MCF 10A (cell line): ENCODE data around the gene BRINP3. TPM values are rescaled to one million over a fixed set of nuclear protein-coding genes. Genes with fewer than 3 reads are reported as not detected.
A peak's percentile ranks its signal among the peaks of the same experiment; 100 is the strongest.

Source experiments
- BruUV-seq: library from RNA; stranded (reverse); fragments of 400-500 nt; replicated peaks from 2 replicates; lab custom pipeline; 2021; lab: Mats Ljungman, UMichigan
- CTCF ChIA-PET: fragments of 300-600 bp; sonication (Branson Sonifier 250); formaldehyde crosslinking; extraction: SDS; loops from one replicate; lab custom pipeline; 2021; ENCODE audit warnings: antibody characterized with exemption, inconsistent platforms; lab: Yijun Ruan, JAX
- POLR2A ChIA-PET: fragments of 300-600, 350-650 bp; sonication (Branson Sonifier 250); formaldehyde crosslinking; extraction: SDS; loops from one replicate; lab custom pipeline; 2020; ENCODE audit warnings: antibody characterized with exemption, inconsistent platforms; lab: Yijun Ruan, JAX
- DNase-seq: peaks from one replicate; pipeline ENCODE4 v3.0.0-alpha.2; 2018; ENCODE audit not compliant: unreplicated experiment
- H3K27ac Mint-ChIP-seq: one replicate; pipeline ENCODE4 v1.8.0; 2022; ENCODE audit warnings: mild to moderate bottlenecking, low read depth, mixed read lengths; ENCODE audit not compliant: unreplicated experiment
- H3K27me3 Mint-ChIP-seq: one replicate; pipeline ENCODE4 v1.8.0; 2022; ENCODE audit warnings: mixed read lengths; ENCODE audit not compliant: insufficient read depth, unreplicated experiment
- H3K36me3 Mint-ChIP-seq: one replicate; pipeline ENCODE4 v1.8.0; 2022; ENCODE audit warnings: mild to moderate bottlenecking, moderate library complexity, mixed read lengths; ENCODE audit not compliant: insufficient read depth, unreplicated experiment
- H3K4me1 Mint-ChIP-seq: one replicate; pipeline ENCODE4 v1.8.0; 2022; ENCODE audit warnings: mixed read lengths; ENCODE audit not compliant: insufficient read depth, unreplicated experiment
- H3K4me3 Mint-ChIP-seq: one replicate; pipeline ENCODE4 v1.8.0; 2022; ENCODE audit warnings: mild to moderate bottlenecking, moderate library complexity, mixed read lengths; ENCODE audit not compliant: unreplicated experiment
- H3K9me3 Mint-ChIP-seq: one replicate; pipeline ENCODE4 v1.8.0; 2022; ENCODE audit warnings: mixed read lengths; ENCODE audit not compliant: unreplicated experiment
- intact Hi-C: fragments of 100-400 bp; cut with micrococcal nuclease; formaldehyde crosslinking; loops from 2 replicates; pipeline ENCODE4 v1.14.1; 2022
- total RNA-seq: library from RNA; stranded (reverse); gene quantifications from 2 replicates; pipeline ENCODE4 v1.2.3, GENCODE V29; 2022
- TF ChIP-seq, protein P1 (sequence below): fragments of 200-600 bp; IDR thresholded peaks from one replicate; pipeline ENCODE4 v1.8.0; 2022; ENCODE audit warnings: antibody characterized with exemption, mild to moderate bottlenecking; ENCODE audit not compliant: unreplicated experiment

BRINP3 gene
- total RNA-seq, 1 experiment from 2014 or later: 0.26 TPM

DNA sequence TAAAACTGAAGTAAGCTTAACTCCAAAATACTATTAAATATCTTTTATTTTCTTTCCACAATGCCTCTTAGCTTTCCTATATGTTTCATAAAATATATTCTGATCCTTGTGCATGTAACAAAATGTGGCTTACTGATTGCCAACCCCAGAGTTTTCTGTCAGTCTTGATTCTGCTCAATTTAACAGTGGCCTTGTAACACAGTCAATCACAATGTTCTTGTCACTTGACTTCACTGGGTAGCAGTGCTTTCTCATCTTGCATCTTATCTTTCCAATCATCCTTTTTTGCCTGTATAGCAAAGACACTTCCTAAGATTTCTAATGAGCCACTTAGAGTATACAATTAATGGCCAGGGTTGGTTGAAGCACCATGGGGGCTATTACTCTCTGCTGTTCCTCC, 19.9 kb upstream of the BRINP3 start:
- Mint-ChIP-seq H3K27me3 (no peaks in the 10 kb centered on the region), H3K27ac (no peak overlapping the region), H3K9me3 (no peaks in the 10 kb centered on the region), H3K36me3 (no peaks in the 10 kb centered on the region), H3K4me3 (no peak overlapping the region), H3K4me1 (peaks cover 10% of the 10 kb centered on the region)
- intact Hi-C loops: no loop called here
- TF ChIP-seq, protein P1, sequence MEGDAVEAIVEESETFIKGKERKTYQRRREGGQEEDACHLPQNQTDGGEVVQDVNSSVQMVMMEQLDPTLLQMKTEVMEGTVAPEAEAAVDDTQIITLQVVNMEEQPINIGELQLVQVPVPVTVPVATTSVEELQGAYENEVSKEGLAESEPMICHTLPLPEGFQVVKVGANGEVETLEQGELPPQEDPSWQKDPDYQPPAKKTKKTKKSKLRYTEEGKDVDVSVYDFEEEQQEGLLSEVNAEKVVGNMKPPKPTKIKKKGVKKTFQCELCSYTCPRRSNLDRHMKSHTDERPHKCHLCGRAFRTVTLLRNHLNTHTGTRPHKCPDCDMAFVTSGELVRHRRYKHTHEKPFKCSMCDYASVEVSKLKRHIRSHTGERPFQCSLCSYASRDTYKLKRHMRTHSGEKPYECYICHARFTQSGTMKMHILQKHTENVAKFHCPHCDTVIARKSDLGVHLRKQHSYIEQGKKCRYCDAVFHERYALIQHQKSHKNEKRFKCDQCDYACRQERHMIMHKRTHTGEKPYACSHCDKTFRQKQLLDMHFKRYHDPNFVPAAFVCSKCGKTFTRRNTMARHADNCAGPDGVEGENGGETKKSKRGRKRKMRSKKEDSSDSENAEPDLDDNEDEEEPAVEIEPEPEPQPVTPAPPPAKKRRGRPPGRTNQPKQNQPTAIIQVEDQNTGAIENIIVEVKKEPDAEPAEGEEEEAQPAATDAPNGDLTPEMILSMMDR: no peak
- BruUV-seq: no TSS peak
- CTCF ChIA-PET: no interaction called here
- no peak for DNase-seq
- POLR2A ChIA-PET: no interaction called here

DNA sequence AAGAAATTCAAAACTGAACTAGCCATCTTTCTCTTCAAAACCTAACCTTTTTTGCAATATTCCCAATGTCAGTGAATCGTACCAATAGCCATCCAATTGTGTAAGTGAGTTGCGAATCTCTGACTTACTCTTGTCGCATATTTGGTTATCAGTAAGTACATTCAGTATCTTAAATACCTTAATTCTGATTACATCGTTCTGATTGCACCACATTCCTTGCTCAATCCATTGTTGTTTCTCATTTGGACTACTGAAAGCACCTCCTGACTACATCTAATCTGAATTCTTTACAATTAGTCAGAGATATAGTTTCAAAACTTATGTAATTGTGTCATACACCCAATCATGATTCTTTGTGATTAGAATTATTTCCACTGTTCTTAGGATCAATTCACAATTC, 16.8 kb upstream of the BRINP3 start:
- Mint-ChIP-seq H3K4me1 (peaks cover 10% of the 10 kb centered on the region), H3K27ac (no peak overlapping the region), H3K36me3 (no peaks in the 10 kb centered on the region), H3K27me3 (no peaks in the 10 kb centered on the region), H3K9me3 (no peaks in the 10 kb centered on the region), H3K4me3 (no peak overlapping the region)
- TF ChIP-seq, protein P1: no peak
- ChIA-PET CTCF (interaction anchor here (0.8 kb wide), 1 partner anchor 15 kb away, joined by 4 read pairs; no protein-coding TSS in a partner anchor), POLR2A (no interaction called here)
- intact Hi-C loops: no loop called here
- no TSS peak for BruUV-seq
- DNase-seq: peak; percentile 35

DNA sequence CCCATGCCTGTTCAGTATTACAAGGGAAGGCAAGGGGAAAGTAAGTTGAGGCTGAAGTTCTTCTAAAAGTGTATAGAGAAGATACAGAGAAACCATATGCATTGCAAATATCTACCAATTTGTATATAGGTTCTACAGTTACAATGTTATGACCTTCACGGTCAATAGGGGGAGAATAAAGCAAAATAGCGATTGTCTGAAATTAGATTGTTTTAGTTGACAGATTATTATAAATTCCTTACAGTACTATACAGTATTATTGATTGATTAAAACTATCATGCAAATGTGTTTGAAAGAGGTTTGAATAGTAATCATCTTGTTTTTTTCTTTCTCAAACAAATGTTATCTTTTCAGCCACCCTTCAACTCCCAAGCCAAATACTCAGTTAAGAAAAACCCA, 13.7 kb upstream of the BRINP3 start:
- intact Hi-C loops: no loop called here
- no TSS peak for BruUV-seq
- no peaks in the 10 kb centered on the region for H3K36me3 Mint-ChIP-seq
- H3K27ac Mint-ChIP-seq: no peak overlapping the region
- POLR2A ChIA-PET: no interaction called here
- no peak overlapping the region for H3K4me3 Mint-ChIP-seq
- H3K4me1 Mint-ChIP-seq: peaks cover 10% of the 10 kb centered on the region
- TF ChIP-seq, protein P1: no peak
- no peak for DNase-seq
- no peaks in the 10 kb centered on the region for H3K9me3 Mint-ChIP-seq
- no peaks in the 10 kb centered on the region for H3K27me3 Mint-ChIP-seq
- CTCF ChIA-PET: no interaction called here

DNA sequence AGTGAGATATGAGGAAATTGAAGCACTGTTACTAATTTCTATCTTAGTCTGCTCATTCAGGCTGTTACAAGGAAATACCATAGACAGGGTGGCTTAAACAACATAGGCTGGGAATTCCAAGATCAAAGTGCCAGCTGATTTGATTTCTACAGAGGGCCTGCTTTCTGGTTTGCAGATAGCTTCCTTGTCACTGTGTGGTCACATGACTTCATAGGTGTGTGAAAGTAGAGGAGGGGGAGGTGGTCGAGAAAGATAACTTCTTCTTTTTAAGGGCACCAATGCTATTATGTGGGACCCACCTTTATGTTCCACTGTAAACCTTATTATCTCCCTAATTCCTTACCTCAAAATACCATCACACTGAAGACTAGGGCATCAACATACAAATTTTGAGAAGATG, 6.4 kb upstream of the BRINP3 start:
- no peak for DNase-seq
- CTCF ChIA-PET: no interaction called here
- no peaks in the 10 kb centered on the region for H3K9me3 Mint-ChIP-seq
- no peaks in the 10 kb centered on the region for H3K27me3 Mint-ChIP-seq
- BruUV-seq: no TSS peak
- H3K4me3 Mint-ChIP-seq: no peak overlapping the region
- no peak overlapping the region for H3K27ac Mint-ChIP-seq
- H3K4me1 Mint-ChIP-seq: no peaks in the 10 kb centered on the region
- intact Hi-C loops: no loop called here
- no peaks in the 10 kb centered on the region for H3K36me3 Mint-ChIP-seq
- TF ChIP-seq, protein P1: no peak
- POLR2A ChIA-PET: interaction anchor here (0.6 to 1.1 kb wide), 2 partner anchors 24 to 421 kb away, joined by 3 to 5 read pairs; no protein-coding TSS in a partner anchor
